ENCODE data around the gene IL16.

Gene IL16

DNA sequence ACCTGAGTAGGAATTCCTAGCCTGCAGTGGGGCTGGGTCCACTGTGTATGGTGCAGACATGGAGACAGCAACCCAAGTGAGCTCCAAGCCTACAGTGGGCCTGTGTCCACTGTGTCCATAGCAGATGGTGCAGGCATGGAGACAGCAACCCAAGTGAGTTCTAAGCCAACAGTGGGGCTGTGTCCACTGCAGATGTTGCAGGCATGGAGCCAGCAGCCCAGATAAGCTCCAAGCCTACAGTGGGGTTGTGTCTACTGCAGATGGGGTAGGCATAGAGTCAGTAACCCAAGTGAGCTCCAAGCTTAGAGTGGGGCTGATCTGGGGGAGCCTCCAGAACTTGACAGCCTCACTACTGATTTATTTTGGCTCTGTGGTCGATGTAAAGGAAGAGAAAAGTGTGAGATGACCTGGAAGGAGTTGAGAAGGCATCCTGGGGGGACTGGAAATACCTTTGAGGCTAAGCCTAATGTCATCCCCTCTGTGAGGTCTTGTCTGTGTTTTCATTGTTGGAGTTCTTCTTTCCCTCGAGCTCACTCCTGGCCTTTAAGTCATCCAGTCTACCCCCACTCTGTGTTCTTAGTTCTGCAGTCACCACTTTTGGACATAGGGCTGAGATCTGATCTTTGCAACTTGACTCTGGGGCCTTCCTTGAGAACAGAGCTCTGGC, 22.4 kb upstream of the IL16 start:
- no peak for DNase-seq (ENCODE audit: low read depth in 2 of 2, low spot score in 1 of 2)

DNA sequence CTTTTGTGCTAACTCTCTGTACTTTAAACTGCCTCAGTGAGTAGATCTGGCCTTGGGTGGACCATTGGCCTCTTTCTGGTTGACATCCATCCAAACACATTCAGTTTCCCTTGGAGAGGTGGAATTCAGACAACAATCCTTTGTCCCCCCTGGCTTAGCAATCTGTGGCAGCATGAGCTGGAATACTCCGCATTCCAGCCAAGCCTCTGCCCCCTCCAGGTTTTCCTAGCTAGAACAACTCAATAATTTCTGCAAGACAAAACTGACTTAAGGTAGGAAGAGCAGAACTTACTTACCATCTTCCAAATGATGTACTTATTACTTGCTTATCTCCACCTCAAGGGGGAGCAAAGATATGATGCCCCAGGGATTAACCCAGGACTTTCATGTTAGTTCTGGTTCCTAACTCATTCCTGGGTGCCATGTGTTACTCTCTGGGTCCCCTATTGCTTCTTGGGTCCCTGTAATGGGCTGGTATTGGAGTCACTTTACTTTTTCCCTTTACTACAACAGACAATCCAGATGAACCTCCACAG, 21.8 kb upstream of the IL16 start:
- no peak for DNase-seq (ENCODE audit: low read depth in 2 of 2, low spot score in 1 of 2)

DNA sequence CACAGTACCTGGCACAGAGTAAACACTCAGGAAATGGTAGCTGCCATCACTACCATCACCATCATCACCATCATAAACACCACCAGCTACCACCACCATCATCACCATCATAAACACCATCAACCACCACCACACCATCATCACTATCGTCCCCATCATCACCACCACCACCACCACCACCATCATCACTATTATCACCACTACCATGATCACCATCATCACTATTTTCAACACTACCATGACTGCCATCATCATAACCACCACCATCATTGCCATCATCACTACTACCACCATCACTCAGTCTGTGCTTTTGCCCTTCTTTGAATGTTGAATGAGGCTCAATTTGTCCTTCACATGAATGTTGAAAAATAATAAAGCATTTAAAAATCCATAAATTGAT, 21.2 kb upstream of the IL16 start:
- DNase-seq (ENCODE audit: low read depth in 2 of 2, low spot score in 1 of 2) = no peak

DNA sequence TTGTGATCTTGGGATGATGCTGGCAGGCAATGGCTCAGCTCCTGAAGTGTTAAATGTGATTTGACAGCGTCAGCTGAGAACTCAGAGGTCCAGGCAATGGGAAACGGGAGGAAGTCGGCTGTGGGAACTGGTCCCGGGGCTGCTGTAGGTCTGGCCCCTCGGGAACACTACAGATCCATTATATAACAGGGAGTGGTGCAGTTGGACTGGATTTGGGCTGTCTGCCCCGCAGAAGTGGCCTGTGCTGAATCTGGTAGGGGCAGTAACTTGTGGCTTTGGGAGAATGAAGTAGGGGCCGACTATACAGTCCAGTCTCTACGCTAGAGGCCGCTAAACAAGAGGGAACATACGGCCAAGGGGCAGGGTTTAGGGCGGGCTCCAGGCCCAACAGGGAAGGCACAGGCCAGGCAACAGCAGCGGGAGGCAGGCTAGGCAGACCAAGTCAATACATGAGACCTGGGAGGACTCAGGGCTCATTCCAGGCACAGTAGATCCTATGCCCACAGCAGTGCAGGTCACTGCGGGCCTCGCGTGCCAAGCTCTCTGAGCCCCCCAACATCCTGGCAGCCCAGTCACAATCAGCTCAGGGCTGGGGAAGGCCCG, 20.3 kb upstream of the IL16 start:
- DNase-seq (ENCODE audit: low read depth in 2 of 2, low spot score in 1 of 2) = no peak

DNA sequence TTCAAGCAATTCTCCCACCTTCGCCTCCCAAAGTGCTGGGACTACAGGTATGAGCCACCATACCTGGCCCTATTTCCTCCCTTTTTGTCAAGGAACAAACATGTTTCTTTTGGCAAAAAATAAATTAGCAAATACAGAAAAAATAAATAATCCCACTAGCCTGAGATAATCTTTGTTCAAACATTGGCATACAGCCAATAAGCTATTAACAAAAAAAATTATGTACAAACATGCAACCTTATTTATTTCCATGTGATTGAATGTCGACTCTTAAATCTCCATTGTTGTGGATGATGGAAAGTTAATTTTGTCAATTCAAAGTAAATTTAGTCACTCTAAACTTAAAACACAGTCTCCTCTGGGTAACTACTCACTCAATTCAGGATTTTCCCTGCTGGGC, 18.3 kb upstream of the IL16 start:
- no peak for DNase-seq (ENCODE audit: low read depth in 2 of 2, low spot score in 1 of 2)

DNA sequence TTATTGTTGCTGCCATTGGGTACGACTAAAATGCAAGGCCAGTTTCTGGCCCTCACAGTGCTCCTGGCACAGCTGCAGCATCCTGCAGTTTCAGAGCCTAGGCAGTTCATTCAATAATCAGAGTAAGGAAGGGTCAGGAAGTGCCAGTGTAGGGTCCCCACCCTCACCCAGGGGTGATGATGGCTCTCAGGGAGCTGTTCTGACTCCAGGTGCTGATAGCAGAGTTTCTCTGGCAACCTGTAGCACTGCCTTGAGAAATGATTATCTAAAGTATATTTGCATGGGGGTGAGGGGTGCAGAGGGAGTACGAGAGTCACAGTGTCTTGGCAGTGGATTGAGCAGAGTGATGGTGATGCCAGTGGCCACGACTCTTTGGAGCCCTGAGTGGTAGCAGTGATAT, 15.5 kb upstream of the IL16 start:
- no peak for DNase-seq (ENCODE audit: low read depth in 2 of 2, low spot score in 1 of 2)

DNA sequence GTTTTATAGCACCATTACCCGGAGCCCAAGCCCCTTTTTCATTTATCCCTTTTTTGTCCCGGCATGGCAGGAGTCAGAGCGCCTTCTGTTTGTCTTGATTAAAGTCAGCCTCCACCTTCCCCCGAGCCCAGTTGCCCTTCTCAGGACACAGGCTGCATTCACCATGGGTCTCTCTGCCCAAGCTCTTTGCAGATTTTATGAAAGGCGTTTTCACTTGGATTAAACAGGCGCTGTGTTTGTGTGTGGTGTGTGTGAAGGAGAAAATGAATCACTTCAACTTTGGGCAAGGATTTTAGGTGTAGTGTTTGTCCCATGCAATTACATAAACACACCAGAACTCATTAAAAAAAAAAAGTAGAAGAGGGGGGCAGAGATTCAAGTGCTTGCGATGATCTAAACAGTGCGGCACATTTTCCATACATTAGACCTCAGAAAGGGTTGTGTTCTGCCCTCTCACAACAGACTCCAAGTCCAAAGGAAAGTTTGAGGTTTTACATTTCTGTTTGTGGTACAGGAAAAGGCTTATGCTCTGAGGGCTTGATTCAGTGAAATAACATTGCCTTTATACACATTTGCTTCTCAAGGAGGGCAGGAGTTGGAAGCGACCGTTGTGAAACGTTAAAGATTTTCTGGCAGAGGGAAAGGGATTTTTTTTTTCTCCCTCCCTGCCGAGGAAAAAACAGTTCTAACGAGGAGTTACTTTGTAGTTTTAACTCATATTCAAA, 14.5 kb upstream of the IL16 start:
- no peak for DNase-seq (ENCODE audit: low read depth in 2 of 2, low spot score in 1 of 2)

DNA sequence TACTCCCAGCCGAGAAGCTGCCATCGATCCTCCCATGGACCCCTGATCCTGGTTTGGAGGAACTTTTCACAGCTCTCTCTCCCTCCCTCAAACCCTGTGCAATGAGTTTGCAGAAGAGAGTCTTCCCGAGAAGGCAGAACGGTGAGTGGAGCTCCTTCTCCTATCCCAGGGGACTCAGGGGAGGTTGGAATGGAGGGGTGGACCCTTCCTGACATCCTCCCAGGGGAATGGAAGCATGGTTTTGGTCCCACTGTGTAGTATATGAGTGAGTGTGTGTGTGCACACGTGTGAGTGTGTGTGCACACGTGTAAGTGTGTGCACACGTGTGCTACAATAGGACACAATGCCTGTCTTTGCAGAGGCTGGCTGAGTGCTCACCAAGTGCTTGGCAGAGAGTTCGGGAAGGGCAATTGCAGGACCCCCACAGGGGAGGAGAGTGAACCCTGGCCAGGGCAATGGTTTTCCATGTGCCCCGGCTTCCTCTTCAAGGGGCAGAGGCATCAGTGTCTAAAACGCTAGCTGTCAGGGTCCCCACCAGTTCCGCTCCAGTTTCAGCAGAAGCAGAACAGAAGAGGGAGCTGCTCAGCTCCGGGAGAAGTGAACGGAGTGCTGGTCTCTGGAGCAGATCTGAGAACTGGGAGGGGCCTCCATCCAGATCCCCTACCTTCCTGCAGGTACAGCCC, 13.8 kb upstream of the IL16 start:
- no peak for DNase-seq (ENCODE audit: low read depth in 2 of 2, low spot score in 1 of 2)

DNA sequence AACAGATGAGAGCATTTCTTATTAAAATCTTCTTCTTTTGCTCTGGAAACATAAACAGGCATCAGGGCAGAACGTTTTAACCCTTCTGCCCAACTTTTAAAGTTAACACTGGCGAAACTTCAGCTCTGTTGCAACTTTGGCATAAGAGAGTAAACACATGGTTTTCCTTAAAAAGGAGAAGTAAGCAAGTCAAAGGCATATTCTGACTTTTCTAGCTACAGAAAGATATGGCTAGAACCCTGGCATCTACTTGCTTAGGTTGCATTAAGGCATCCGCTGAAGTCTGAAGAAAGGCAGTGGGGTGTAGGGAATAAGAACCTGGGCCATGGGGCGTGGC, 13.3 kb upstream of the IL16 start:
- DNase-seq (ENCODE audit: low read depth in 2 of 2, low spot score in 1 of 2) = no peak

DNA sequence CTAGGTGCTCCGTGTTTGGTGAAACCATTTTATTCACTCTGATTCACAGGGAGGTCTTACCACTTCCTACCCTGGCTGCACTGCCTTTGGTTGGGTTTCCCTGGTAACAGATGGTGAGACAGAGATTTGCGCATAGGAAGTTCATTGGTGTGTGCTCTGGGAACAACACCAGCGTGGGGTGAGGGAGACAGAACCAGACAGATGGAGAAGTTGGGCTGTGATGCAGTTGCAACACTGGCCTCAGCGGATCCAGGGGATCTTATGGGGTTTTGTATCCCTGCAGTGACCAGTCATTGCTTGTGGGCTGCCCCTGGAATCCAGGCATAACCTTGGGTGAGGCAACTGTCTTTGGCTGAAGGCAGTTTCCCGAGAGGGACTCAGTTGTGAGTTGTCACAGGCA, 12.5 kb upstream of the IL16 start:
- no peak for DNase-seq (ENCODE audit: low read depth in 2 of 2, low spot score in 1 of 2)

DNA sequence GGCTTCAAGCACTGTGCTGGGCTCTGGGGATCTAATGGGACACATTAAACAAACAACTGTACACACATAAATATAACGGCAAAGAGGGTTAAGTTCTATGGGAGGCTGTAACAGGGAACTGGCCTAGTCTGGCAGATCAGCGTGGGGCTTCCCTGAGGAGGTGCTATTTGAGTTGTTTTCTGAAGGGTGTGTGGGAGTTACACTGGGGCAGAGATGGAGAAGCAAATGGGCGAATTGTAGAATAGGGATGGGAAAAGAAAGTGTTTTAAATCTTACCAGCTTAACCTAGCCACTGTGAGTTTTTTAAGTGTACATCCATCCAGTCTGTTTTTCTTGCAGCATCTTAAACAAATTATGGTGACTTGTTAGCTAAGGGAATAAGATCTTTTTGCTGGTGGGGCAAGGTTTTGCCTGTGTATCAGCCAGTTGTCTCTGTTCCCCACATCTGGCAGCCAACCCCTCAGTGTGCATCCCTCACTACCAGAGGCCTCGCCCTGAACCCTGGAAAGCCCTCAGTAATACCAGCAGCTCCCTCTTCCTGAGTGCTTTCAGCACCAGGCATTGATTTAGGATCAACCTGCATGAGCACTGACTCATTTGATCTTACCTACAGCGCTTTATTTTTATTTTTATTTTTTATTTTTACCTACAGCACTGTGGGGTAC, 10.9 kb upstream of the IL16 start:
- no peak for DNase-seq (ENCODE audit: low read depth in 2 of 2, low spot score in 1 of 2)

DNA sequence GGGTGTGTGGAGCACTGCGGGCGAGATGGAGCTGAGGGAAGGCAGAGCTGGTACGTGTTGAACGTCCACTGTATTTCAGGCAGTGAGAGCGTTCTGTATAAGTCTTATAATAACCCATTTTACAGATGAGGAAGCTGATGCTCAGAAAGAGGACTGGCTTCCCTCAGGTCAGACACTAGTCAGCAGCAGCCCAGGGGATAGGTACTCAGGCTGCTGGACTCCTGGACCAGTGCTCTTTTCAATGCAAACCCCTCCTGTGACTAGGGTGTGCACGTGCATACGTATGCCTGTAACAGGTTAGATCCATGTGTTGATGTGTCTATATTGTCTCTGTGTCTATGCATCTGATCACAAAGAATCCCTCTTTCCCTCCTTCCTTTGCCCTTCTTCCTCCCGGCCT, 8.3 kb upstream of the IL16 start:
- no peak for DNase-seq (ENCODE audit: low read depth in 2 of 2, low spot score in 1 of 2)

DNA sequence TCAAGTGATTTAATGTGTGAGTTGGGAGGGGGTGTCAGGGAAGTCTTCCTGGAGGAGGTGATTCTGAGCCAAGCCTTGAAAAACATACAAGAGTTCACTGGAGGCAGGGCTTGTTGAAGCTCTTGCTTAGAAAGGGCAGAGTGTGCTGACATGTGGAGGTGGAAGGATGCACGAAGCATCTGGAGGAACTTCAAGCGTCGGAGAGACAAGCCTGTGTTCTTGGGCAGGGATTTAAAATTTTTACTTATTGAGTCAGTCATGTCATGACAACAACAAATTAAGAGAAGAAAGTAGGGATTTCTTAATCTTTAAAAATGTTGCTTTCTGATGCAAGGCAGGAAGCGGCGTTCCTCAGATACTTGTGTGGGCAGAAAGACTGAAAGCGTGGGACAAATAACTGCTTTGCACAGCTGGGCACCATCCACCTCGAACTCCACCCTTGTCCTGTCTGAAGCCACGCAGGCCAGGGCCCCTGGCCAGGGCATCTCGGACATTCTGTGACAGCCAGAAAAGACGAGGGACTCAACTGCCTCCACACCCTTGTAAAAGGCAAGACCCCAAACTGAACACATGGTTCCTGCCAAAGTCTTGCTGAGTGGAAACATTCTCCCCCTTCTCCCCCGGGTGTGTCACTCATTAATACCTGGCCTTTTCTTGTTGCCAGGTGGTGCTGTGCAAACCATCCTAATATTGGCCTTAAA, 6.9 kb upstream of the IL16 start:
- DNase-seq (ENCODE audit: low read depth in 2 of 2, low spot score in 1 of 2) = no peak

DNA sequence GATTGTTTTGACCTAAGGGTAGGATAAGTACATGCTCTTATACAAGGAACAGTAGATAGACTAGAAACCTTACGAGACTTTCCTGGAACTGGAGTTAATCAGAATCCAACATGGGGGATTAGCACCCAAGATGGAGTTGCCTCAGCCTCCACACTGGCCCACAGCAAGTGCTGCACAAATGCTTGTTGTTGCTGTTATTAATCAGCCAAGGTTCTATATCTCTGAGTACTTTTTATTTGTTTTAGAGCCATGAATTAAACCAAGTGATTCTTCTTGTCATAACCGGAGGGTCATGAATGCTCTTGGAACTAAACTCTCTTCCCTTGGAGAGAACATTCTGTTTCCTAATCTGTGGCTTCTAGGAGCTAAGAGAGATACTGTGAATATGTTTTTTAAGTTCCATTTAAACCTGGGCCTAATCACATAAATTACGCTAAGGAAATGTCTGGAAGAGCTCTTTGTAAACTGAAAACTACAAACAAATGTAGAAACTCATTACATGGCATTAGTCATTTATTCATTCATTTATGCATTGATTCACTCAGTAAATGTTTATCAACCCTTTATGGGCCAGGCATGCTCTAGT, 5.7 kb upstream of the IL16 start:
- no peak for DNase-seq (ENCODE audit: low read depth in 2 of 2, low spot score in 1 of 2)

DNA sequence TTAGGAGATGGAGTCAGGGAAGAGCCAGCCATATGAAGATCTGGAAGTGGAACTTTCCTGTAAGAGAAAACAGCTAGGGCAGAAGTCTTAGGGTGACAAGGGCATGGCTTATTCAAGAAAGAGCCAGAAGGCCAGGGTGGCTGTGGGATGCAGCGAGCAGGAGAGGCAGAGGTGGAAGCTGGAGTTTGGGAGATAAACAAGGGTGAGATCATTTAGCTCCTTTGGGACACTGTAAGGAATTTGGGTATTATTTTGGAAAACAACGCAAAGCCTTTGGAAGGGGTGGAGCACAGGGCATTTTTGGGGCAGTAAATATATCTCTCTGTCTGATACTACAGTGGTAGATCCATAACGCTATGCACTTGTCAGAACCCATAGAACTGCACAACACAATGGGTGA, 5.0 kb upstream of the IL16 start:
- no peak for DNase-seq (ENCODE audit: low read depth in 2 of 2, low spot score in 1 of 2)

DNA sequence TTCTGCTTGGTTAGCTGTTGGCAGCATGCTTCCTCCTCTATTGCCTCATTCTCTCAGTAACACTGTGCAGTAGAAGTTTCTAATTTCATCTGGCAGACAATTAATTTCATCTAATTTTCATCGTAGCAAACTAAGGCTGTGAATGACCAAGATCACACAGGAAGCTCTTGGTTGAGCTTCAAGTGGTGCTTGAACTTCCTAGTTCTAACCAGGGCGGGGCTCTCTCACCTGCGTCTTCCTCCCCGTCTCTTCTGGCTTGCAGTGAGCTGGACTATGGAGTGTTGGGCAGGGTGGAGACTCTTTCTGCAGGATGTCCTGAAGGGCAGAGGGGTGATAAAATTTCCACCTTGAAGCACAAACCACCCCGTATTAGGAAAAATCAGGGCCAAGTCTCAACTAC, 2.0 kb upstream of the IL16 start:
- no peak for DNase-seq (ENCODE audit: low read depth in 2 of 2, low spot score in 1 of 2)

DNA sequence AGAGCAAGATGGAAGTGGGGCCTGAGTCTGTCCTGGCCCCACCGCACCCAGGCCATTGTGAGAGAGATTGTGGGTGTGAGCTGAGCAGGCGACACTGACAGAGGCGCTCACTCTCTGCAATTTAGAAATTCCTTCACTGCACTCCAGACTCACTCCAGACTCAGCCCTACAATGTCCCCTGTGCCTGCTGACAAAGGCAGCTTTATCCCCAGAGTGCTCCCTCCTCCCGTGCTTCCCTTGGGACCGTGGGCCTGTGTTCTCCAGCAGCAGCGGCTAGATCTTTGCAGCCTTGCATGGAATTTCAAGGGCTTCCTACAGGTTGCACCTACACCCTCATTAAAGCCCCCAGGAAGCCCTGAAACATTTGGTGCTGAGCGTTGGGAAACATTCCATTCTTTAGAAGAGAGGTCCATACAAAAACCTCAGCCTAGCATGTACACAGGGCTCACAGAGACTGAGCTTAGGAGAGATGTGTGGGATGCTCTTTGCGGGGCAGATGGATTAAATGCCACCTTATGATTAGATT, 1.3 kb upstream of the IL16 start:
- DNase-seq (ENCODE audit: low read depth in 2 of 2, low spot score in 1 of 2) = no peak

DNA sequence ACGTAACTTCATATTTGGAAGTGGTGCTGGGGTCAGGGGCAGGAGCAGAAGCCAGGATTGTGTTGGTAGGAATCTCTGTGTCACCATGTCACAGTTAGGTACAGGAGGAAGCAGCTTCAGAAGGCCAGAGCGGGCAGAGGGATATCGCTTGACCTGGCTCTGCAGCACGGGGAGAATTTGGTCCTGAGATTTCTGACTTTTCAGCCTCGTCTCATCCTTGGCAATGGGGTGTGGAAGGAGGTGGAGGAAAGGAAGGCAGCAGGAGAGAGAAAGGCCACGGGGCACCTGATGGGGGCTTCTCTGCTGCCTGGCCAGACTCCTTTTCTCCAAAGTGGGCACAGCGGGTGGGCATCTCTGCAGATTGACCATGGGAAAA, 564 bp downstream of the IL16 start:
- no peak for DNase-seq (ENCODE audit: low read depth in 2 of 2, low spot score in 1 of 2)

DNA sequence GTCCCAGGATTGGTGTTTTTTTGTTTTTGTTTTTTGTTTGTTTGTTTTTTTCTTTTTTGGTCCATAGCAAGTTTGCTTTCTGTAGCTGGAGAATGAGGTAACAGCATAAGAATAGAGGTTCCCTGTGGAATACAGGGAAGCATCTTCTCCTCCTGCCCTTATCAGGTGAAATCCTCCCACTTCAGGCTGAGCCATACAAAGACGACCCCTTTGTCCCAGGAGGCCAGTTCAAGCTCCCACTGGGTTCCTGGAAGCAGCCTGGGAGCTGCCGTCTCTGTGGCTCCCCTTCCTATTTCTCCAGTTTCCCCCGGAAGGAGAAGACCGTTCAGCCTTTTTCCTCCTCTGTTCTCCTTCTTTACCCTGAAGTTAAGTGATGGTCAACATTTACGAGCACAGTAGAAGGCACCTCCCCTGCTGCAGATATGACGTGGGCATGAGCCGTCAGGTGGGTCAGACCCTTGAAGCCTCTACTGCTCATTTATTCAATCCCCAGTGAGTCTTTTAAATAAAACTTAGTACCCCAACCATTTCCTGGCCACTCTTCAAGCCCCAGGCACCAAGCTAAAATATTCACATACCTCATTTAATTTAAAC, 1.1 kb downstream of the IL16 start:
- DNase-seq (ENCODE audit: low read depth in 2 of 2, low spot score in 1 of 2) = no peak

Measured in stimulated activated CD8-positive, alpha-beta memory T cell treated with anti-CD3 and anti-CD28 coated beads, Interleukin-4, amount 100 ng/mL, for 1 hour (primary cell).